OCI-LY1 (cell line): ENCODE data around the gene EPHX1.

ENCODE experiments used
- CTCF ChIP-seq: fragments of 200-600 bp; sonication (generic), shearing (Covaris generic); IDR thresholded peaks from 2 replicates; pipeline ENCODE4 v1.5.1; 2017; ENCODE audit warnings: mild to moderate bottlenecking, antibody characterized with exemption, low read length, moderate library complexity, mixed read lengths
- EZH2 ChIP-seq: fragments of 200-600 bp; sonication (generic), shearing (Covaris generic); IDR thresholded peaks from 2 replicates; pipeline ENCODE4 v1.8.0; 2017; ENCODE audit warnings: borderline replicate concordance, mixed run types, mild to moderate bottlenecking, antibody characterized with exemption, low read length, moderate library complexity, mixed read lengths

- TF ChIP-seq CTCF (no peak), EZH2 (no peak)
Observed at GRCh38 chr1:225763716-225764548, 46.0 kb upstream of the EPHX1 start.
